IMR-90 (cell line): ENCODE data around the gene BCAS3. TPM values are rescaled to one million over a fixed set of nuclear protein-coding genes. Genes with fewer than 3 reads are reported as not detected.

Experiments used
- ATAC-seq: fragments of 200-7000 bp; cut with Tn5 transposase; 2 replicates; pipeline ENCODE4 v1.9.1; 2020; ENCODE audit warnings: low read depth, mild to moderate bottlenecking, moderate library complexity
- BruUV-seq: library from RNA; stranded (reverse); fragments of 400-500 nt; replicated peaks from 2 replicates; lab custom pipeline; 2021; lab: Mats Ljungman, UMichigan
- CTCF ChIA-PET: fragments of 300-600 bp; formaldehyde crosslinking; extraction: SDS; loops from one replicate; lab custom pipeline; 2021; ENCODE audit warnings: antibody characterized with exemption; lab: Yijun Ruan, JAX
- POLR2A ChIA-PET: fragments of 300-600 bp; sonication (Branson Sonifier 250); formaldehyde crosslinking; loops from one replicate; lab custom pipeline; 2022; ENCODE audit warnings: antibody characterized with exemption; ENCODE audit not compliant: unreplicated experiment; lab: Charles Lee
- DNase-seq: peaks from one replicate; pipeline ENCODE4 v3.0.0; 2013
- H2AFZ ChIP-seq: replicated peaks from 2 replicates; pipeline ENCODE3; 2013; ENCODE audit warnings: low read length, mild to moderate bottlenecking; ENCODE audit not compliant: poor library complexity
- H2AK5ac ChIP-seq: 2 replicates; pipeline ENCODE4 v1.6.1; 2013; ENCODE audit warnings: low read depth, low read length, inconsistent platforms
- H2AK9ac ChIP-seq: replicated peaks from 2 replicates; pipeline ENCODE3; 2013; ENCODE audit warnings: mild to moderate bottlenecking, low read depth, low read length, moderate library complexity; ENCODE audit not compliant: poor library complexity
- H2BK120ac ChIP-seq: 2 replicates; pipeline ENCODE4 v1.6.1; 2013; ENCODE audit warnings: low read depth, low read length, inconsistent platforms
- H2BK15ac ChIP-seq: 3 replicates; pipeline ENCODE4 v1.6.1; 2013; ENCODE audit warnings: low read depth, low read length, inconsistent platforms
- H2BK20ac ChIP-seq: 2 replicates; pipeline ENCODE4 v1.6.1; 2013; ENCODE audit warnings: low read depth, mild to moderate bottlenecking, inconsistent platforms, low read length, moderate library complexity
- H2BK5ac ChIP-seq: 2 replicates; pipeline ENCODE4 v1.6.1; 2013; ENCODE audit warnings: mild to moderate bottlenecking, low read depth, low read length, inconsistent platforms; ENCODE audit not compliant: poor library complexity, severe bottlenecking
- H3K14ac ChIP-seq: replicated peaks from 2 replicates; pipeline ENCODE4 v1.6.1; 2013; ENCODE audit warnings: low read depth, low read length, inconsistent platforms
- H3K18ac ChIP-seq: 2 replicates; pipeline ENCODE4 v1.6.1; 2013; ENCODE audit warnings: low read depth, low read length, control low read depth
- H3K23ac ChIP-seq: 2 replicates; pipeline ENCODE4 v1.6.1; 2013; ENCODE audit warnings: low read depth, low read length, inconsistent platforms
- H3K27ac ChIP-seq: 2 replicates; pipeline ENCODE4 v1.5.1; 2013; ENCODE audit warnings: mild to moderate bottlenecking, control low read depth, low read length; ENCODE audit not compliant: insufficient read depth
- H3K27me3 ChIP-seq: 2 replicates; pipeline ENCODE4 v1.6.1; 2013; ENCODE audit warnings: low read length; ENCODE audit not compliant: control insufficient read depth, insufficient read depth
- H3K36me3 ChIP-seq: 2 replicates; pipeline ENCODE4 v1.6.1; 2013; ENCODE audit warnings: low read length, mixed read lengths; ENCODE audit not compliant: control insufficient read depth, insufficient read depth
- H3K4ac ChIP-seq: 2 replicates; pipeline ENCODE4 v1.6.1; 2013; ENCODE audit warnings: low read depth, low read length, inconsistent platforms
- H3K4me1 ChIP-seq: 2 replicates; pipeline ENCODE4 v1.6.1; 2013; ENCODE audit warnings: low read length, mixed read lengths; ENCODE audit not compliant: control insufficient read depth, insufficient read depth
- H3K4me2 ChIP-seq: 2 replicates; pipeline ENCODE4 v1.6.1; 2013; ENCODE audit warnings: low read depth, mild to moderate bottlenecking, control low read depth, low read length, moderate library complexity
- H3K4me3 ChIP-seq: 2 replicates; pipeline ENCODE4 v1.5.1; 2013; ENCODE audit warnings: low read depth, mild to moderate bottlenecking, control low read depth, low read length, moderate library complexity; ENCODE audit not compliant: insufficient read depth
- H3K56ac ChIP-seq: 2 replicates; pipeline ENCODE4 v1.6.1; 2013; ENCODE audit warnings: low read length, inconsistent platforms; ENCODE audit not compliant: insufficient read depth; ENCODE audit errors: extremely low read depth
- H3K79me1 ChIP-seq, 2 experiments: 2 replicates each; pipeline ENCODE4 v1.6.1; 2013; ENCODE audit warnings: low read length in 2 of 2, inconsistent platforms in 1 of 2, low read depth in 1 of 2
- H3K9ac ChIP-seq: 2 replicates; pipeline ENCODE4 v1.6.1; 2013; ENCODE audit warnings: low read depth, low read length, control low read depth
- H3K9me1 ChIP-seq: 2 replicates; pipeline ENCODE4 v1.6.1; 2013; ENCODE audit warnings: low read length, inconsistent platforms; ENCODE audit not compliant: insufficient read depth
- H3K9me3 ChIP-seq: 2 replicates; pipeline ENCODE4 v1.6.1; 2013; ENCODE audit warnings: low read length; ENCODE audit not compliant: control insufficient read depth, insufficient read depth
- H4K20me1 ChIP-seq: 2 replicates; pipeline ENCODE4 v1.6.1; 2013; ENCODE audit warnings: low read length, inconsistent platforms; ENCODE audit not compliant: insufficient read depth
- H4K5ac ChIP-seq: 2 replicates; pipeline ENCODE4 v1.6.1; 2013; ENCODE audit warnings: mild to moderate bottlenecking, low read depth, low read length, control low read depth
- H4K8ac ChIP-seq, 2 experiments: 2 replicates each; pipeline ENCODE4 v1.6.1; 2013; ENCODE audit warnings: low read depth in 2 of 2, low read length in 2 of 2, control low read depth in 1 of 2, inconsistent platforms in 1 of 2
- H4K91ac ChIP-seq: 2 replicates; pipeline ENCODE4 v1.6.1; 2013; ENCODE audit warnings: low read depth, low read length, inconsistent platforms; ENCODE audit not compliant: insufficient read depth
- CEBPB ChIP-seq: IDR thresholded peaks from 2 replicates; pipeline ENCODE4 v1.6.1; 2012; ENCODE audit warnings: low read depth, low read length, improper control_type of control experiment
- CHD1 ChIP-seq: IDR thresholded peaks from 2 replicates; pipeline ENCODE4 v1.6.1; 2012; ENCODE audit warnings: low read depth, low read length, improper control_type of control experiment
- MAZ ChIP-seq: IDR thresholded peaks from 2 replicates; pipeline ENCODE4 v1.6.1; 2012; ENCODE audit warnings: low read depth, mild to moderate bottlenecking, low read length, improper control_type of control experiment, moderate library complexity, borderline replicate concordance
- MXI1 ChIP-seq: IDR thresholded peaks from 2 replicates; pipeline ENCODE4 v1.6.1; 2012; ENCODE audit warnings: low read depth, mild to moderate bottlenecking, low read length, moderate library complexity, borderline replicate concordance
- NFE2L2 ChIP-seq: fragments of 150-350 bp; IDR thresholded peaks from 2 replicates; pipeline ENCODE4 v1.6.1; 2016; ENCODE audit warnings: low read depth, mild to moderate bottlenecking, low read length
- POLR2A ChIP-seq: IDR thresholded peaks from 2 replicates; pipeline ENCODE4 v1.6.1; 2012; ENCODE audit warnings: mild to moderate bottlenecking, low read depth, low read length
- RCOR1 ChIP-seq: IDR thresholded peaks from 2 replicates; pipeline ENCODE4 v1.6.1; 2012; ENCODE audit warnings: mild to moderate bottlenecking, low read length, improper control_type of control experiment; ENCODE audit not compliant: insufficient replicate concordance
- RFX5 ChIP-seq: IDR thresholded peaks from 2 replicates; pipeline ENCODE4 v1.8.0; 2012; ENCODE audit warnings: low read depth, mild to moderate bottlenecking, low read length, moderate library complexity
- SMC3 ChIP-seq: fragments of 150-350 bp; IDR thresholded peaks from 2 replicates; pipeline ENCODE4 v1.6.1; 2016; ENCODE audit warnings: low read depth, mild to moderate bottlenecking, antibody characterized with exemption, low read length, moderate library complexity
- WGBS, 2 experiments: methylation state at CpG; one replicate each; pipeline versions ENCODE4 v1.1.5 to v1.1.7; 2013; ENCODE audit warnings: missing lambda C conversion rate in 2 of 2; ENCODE audit not compliant: insufficient read length in 1 of 2; ENCODE audit errors: extremely low coverage in 2 of 2; 5-methylcytosine and 5-hydroxymethylcytosine counted together
- dilution Hi-C: fragments of 300-500 bp; cut with HindIII; formaldehyde crosslinking; loops from one replicate; pipeline ENCODE4 v1.14.3; 2018; ENCODE audit warnings: low sequenced_read_pairs; ENCODE audit not compliant: unreplicated experiment
- in situ Hi-C: fragments of 300-500 bp; cut with MboI; formaldehyde crosslinking; loops from 3 replicates; pipeline ENCODE4 v1.14.3; 2019; ENCODE audit warnings: low sequenced_read_pairs, inconsistent platforms, mixed read lengths
- intact Hi-C: fragments of 100-400 bp; cut with micrococcal nuclease; formaldehyde crosslinking; loops from 2 replicates; pipeline ENCODE4 v1.10.0; 2022
- polyA plus RNA-seq, 3 experiments: library from polyadenylated mRNA; depleted of rRNA; stranded (reverse); fragments of >200 nt; gene quantifications; 2 replicates each; pipeline ENCODE4 v1.2.3, GENCODE V29; 2012; ENCODE audit warnings: low replicate concordance in 1 of 3
- total RNA-seq: library from RNA; depleted of rRNA; stranded (reverse); fragments of >200 nt; gene quantifications from 2 replicates; pipeline ENCODE4 v1.2.3, GENCODE V29; 2012
- TF ChIP-seq, protein P1 (sequence below): fragments of 150-350 bp; IDR thresholded peaks from 2 replicates; pipeline ENCODE4 v1.6.1; 2017; ENCODE audit warnings: mild to moderate bottlenecking, antibody characterized with exemption, low read length, low read depth
- TF ChIP-seq, protein P2 (sequence below): conservative IDR thresholded peaks from 2 replicates; pipeline ENCODE4 v1.5.1; 2012; ENCODE audit warnings: mild to moderate bottlenecking, low read depth, low read length, improper control_type of control experiment

Gene BCAS3
- total and polyA plus RNA-seq, 2 of the 4 experiments (the other 2 are of a cell fraction), result 6.3 to 27.1 TPM

- TF ChIP-seq MAZ (no peak), CEBPB (no peak), POLR2A (no peak)
These were observed 727.4 kb downstream of the BCAS3 start (continued) for GRCh38 chr17:61404913-61405685.

- Histone ChIP-seq H4K20me1 (peaks cover 66% of the 10 kb centered on the region), H3K18ac (peak overlapping the region; percentile 87), H2BK20ac (peak overlapping the region; percentile 22), H3K9ac (peak overlapping the region; percentile 100), H4K8ac (peak overlapping the region; percentile 45 to 81), H3K36me3 (peaks cover 79% of the 10 kb centered on the region), H3K14ac (peak overlapping the region; percentile 88), H3K9me3 (no peaks in the 10 kb centered on the region), H3K4me2 (peak overlapping the region; percentile 83), H4K91ac (peak overlapping the region; percentile 79), H3K23ac (peak overlapping the region; percentile 99), H3K9me1 (no peaks in the 10 kb centered on the region), H2BK120ac (peak overlapping the region; percentile 69), H3K4me3 (peak overlapping the region; percentile 98), H2AFZ (peak overlapping the region; percentile 54), H3K27ac (peak overlapping the region; percentile 100), H3K27me3 (no peaks in the 10 kb centered on the region), H3K4me1 (peaks cover 35% of the 10 kb centered on the region), H2AK9ac (peak overlapping the region; percentile 93), H3K56ac (peak overlapping the region; percentile 78), H2BK5ac (peak overlapping the region; percentile 91), H4K5ac (peak overlapping the region; percentile 58), H2AK5ac (peak overlapping the region; percentile 68), H3K79me1 (peaks cover 0 to 9% of the 10 kb centered on the region in 2 experiments; a peak in 2 of 4 replicates), H2BK15ac (peak overlapping the region; percentile 78; the same call in 2 of the 3 replicates), H3K4ac (peak overlapping the region; percentile 91)
- POLR2A ChIA-PET, result interaction anchor here (0.8 to 1.2 kb wide), 2 partner anchors 8 to 405 kb away, joined by 3 to 6 read pairs; no protein-coding TSS in a partner anchor
- 0% methylated on average over 7 of the region's 37 CpGs; no CpG with 5 or more reads in 1 of the 2 experiments for whole genome bisulfite sequencing, 2 experiments
- BruUV-seq, result no TSS peak
- DNase-seq (peak; percentile 27), ATAC-seq (no peak)
- CTCF ChIA-PET, result no interaction called here
- in situ Hi-C loops, result loop anchor here (5.0 kb wide), 1 partner anchor 684 kb away; no protein-coding TSS in a partner anchor
- intact Hi-C loops, result no loop called here
- dilution Hi-C loops, result no loop called here
- TF ChIP-seq SMC3 (no peak), MXI1 (no peak), NFE2L2 (no peak), RCOR1 (no peak), MAZ (no peak), POLR2A (no peak), RFX5 (no peak), CHD1 (no peak), CEBPB (no peak)
- TF ChIP-seq, protein P1, sequence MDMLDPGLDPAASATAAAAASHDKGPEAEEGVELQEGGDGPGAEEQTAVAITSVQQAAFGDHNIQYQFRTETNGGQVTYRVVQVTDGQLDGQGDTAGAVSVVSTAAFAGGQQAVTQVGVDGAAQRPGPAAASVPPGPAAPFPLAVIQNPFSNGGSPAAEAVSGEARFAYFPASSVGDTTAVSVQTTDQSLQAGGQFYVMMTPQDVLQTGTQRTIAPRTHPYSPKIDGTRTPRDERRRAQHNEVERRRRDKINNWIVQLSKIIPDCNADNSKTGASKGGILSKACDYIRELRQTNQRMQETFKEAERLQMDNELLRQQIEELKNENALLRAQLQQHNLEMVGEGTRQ, result no peak
- TF ChIP-seq, protein P2, sequence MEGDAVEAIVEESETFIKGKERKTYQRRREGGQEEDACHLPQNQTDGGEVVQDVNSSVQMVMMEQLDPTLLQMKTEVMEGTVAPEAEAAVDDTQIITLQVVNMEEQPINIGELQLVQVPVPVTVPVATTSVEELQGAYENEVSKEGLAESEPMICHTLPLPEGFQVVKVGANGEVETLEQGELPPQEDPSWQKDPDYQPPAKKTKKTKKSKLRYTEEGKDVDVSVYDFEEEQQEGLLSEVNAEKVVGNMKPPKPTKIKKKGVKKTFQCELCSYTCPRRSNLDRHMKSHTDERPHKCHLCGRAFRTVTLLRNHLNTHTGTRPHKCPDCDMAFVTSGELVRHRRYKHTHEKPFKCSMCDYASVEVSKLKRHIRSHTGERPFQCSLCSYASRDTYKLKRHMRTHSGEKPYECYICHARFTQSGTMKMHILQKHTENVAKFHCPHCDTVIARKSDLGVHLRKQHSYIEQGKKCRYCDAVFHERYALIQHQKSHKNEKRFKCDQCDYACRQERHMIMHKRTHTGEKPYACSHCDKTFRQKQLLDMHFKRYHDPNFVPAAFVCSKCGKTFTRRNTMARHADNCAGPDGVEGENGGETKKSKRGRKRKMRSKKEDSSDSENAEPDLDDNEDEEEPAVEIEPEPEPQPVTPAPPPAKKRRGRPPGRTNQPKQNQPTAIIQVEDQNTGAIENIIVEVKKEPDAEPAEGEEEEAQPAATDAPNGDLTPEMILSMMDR, result no peak
These were observed 728.3 kb downstream of the BCAS3 start for GRCh38 chr17:61405686-61406536.
